CD4-positive, alpha-beta memory T cell (primary cell): ENCODE measurements around the gene PBX3. TPM values are rescaled to one million over a fixed set of nuclear protein-coding genes. Genes with fewer than 3 reads are reported as not detected.

Experiments used
- CTCF ChIA-PET: fragments of 350-600 bp; sonication (Branson Sonifier 250); formaldehyde crosslinking; loops from one replicate; lab custom pipeline; 2021; ENCODE audit warnings: inconsistent platforms; ENCODE audit not compliant: partially characterized antibody; lab: Charles Lee
- POLR2A ChIA-PET: fragments of 350-600 bp; sonication (Branson Sonifier 250); formaldehyde crosslinking; loops from one replicate; lab custom pipeline; 2021; ENCODE audit not compliant: partially characterized antibody; lab: Charles Lee
- DNase-seq, 5 donors: peaks; one replicate each; pipeline versions ENCODE4 v3.0.0 to v3.0.0-alpha.2; 2020 to 2022; ENCODE audit warnings: mixed read lengths in 1 of 5
- H3K27ac ChIP-seq: one replicate; pipeline ENCODE4 v1.7.0; 2013; ENCODE audit warnings: low read depth, low read length
- H3K27me3 ChIP-seq: 2 replicates; pipeline ENCODE4 v1.7.0; 2013; ENCODE audit warnings: mild to moderate bottlenecking, low read length, moderate library complexity; ENCODE audit not compliant: insufficient read depth
- H3K36me3 ChIP-seq: 2 replicates; pipeline ENCODE4 v1.7.0; 2013; ENCODE audit warnings: mild to moderate bottlenecking, low read length, moderate library complexity; ENCODE audit not compliant: insufficient read depth
- H3K4me1 ChIP-seq: 2 replicates; pipeline ENCODE4 v1.7.0; 2013; ENCODE audit warnings: mild to moderate bottlenecking, low read length, moderate library complexity; ENCODE audit not compliant: insufficient read depth
- H3K4me3 ChIP-seq, 2 donors: one replicate each; pipeline ENCODE4 v1.7.0; 2013; ENCODE audit warnings: low read length in 2 of 2, mild to moderate bottlenecking in 1 of 2
- H3K9me3 ChIP-seq, 2 donors: one replicate each; pipeline ENCODE4 v1.7.0; 2013; ENCODE audit warnings: low read length in 2 of 2, control low read depth in 1 of 2; ENCODE audit not compliant: control insufficient read depth in 1 of 2
- H3K27ac Mint-ChIP-seq, 7 donors: one replicate each; pipeline ENCODE4 v1.8.0; 2020 to 2021; ENCODE audit warnings: mixed read lengths in 7 of 7, mild to moderate bottlenecking in 6 of 7, inconsistent platforms in 3 of 7, moderate library complexity in 3 of 7
- H3K27me3 Mint-ChIP-seq, 2 donors: one replicate each; pipeline ENCODE4 v1.8.0; 2020 to 2021; ENCODE audit warnings: mixed read lengths in 2 of 2
- H3K36me3 Mint-ChIP-seq, 2 donors: one replicate each; pipeline ENCODE4 v1.8.0; 2020 to 2021; ENCODE audit warnings: mixed read lengths in 2 of 2, inconsistent platforms in 1 of 2, mild to moderate bottlenecking in 1 of 2
- H3K4me1 Mint-ChIP-seq, 4 donors: one replicate each; pipeline ENCODE4 v1.8.0; 2020 to 2021; ENCODE audit warnings: mixed read lengths in 4 of 4, mild to moderate bottlenecking in 1 of 4
- H3K4me3 Mint-ChIP-seq, 8 donors: one replicate each; pipeline ENCODE4 v1.8.0; 2020 to 2021; ENCODE audit warnings: mixed read lengths in 8 of 8, mild to moderate bottlenecking in 7 of 8, moderate library complexity in 6 of 8, inconsistent platforms in 3 of 8
- H3K9me3 Mint-ChIP-seq, 8 donors: one replicate each; pipeline ENCODE4 v1.8.0; 2020 to 2021; ENCODE audit warnings: mixed read lengths in 8 of 8, mild to moderate bottlenecking in 5 of 8, inconsistent platforms in 3 of 8, moderate library complexity in 1 of 8
- intact Hi-C: fragments of 100-400 bp; cut with micrococcal nuclease; formaldehyde crosslinking; loops from one replicate; pipeline ENCODE4 v1.15.1; 2023
- polyA plus RNA-seq, 2 donors: library from polyadenylated mRNA; unstranded; fragments of 300-500 nt; fragmentation: Illumina TruSeq; gene quantifications; one replicate each; pipeline ENCODE4 v1.2.3, GENCODE V29; 2021
- total RNA-seq, 2 experiments: library from RNA; stranded (reverse); gene quantifications; one replicate each; pipeline ENCODE4 v1.2.3, GENCODE V29; 2021

PBX3 gene
- total and polyA plus RNA-seq, 4 experiments from 2014 or later: 2.2 to 17.0 (median 10.4) TPM

DNA sequence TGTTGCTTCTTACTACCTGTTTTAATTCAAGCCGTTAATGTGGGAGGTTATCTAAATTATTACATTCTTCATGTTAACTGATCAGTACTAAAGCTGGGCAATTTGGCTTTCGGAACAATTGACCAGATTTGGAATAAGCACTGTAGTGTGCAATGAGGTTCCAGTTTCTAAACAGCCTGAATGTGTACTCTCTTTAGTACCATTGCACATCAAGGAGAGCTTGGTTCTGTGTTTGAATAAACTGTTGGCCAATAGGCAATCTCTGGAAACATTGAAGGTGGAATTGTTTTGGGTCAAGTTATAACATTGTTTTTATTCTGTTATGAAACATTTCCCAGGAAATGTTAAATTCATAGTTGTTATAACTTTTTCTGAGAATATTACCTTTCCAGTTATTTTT is 105.2 kb downstream of the PBX3 start:
- no peak overlapping the region for H3K4me3 ChIP-seq
- no peaks in the 10 kb centered on the region for H3K36me3 Mint-ChIP-seq
- H3K27ac ChIP-seq: no peak overlapping the region
- no peaks in the 10 kb centered on the region for H3K4me1 ChIP-seq
- no peaks in the 10 kb centered on the region for H3K27me3 Mint-ChIP-seq
- intact Hi-C loops: no loop called here
- no peaks in the 10 kb centered on the region for H3K36me3 ChIP-seq
- no peaks in the 10 kb centered on the region for H3K27me3 ChIP-seq
- no peak for DNase-seq
- H3K27ac Mint-ChIP-seq: no peak overlapping the region
- no peaks in the 10 kb centered on the region for H3K9me3 ChIP-seq
- peaks cover 0 to 6% (median 4%) of the 10 kb centered on the region in 4 donors for H3K4me1 Mint-ChIP-seq
- no peak overlapping the region for H3K4me3 Mint-ChIP-seq
- POLR2A ChIA-PET: no interaction called here
- CTCF ChIA-PET: no interaction called here
- no peaks in the 10 kb centered on the region for H3K9me3 Mint-ChIP-seq

DNA sequence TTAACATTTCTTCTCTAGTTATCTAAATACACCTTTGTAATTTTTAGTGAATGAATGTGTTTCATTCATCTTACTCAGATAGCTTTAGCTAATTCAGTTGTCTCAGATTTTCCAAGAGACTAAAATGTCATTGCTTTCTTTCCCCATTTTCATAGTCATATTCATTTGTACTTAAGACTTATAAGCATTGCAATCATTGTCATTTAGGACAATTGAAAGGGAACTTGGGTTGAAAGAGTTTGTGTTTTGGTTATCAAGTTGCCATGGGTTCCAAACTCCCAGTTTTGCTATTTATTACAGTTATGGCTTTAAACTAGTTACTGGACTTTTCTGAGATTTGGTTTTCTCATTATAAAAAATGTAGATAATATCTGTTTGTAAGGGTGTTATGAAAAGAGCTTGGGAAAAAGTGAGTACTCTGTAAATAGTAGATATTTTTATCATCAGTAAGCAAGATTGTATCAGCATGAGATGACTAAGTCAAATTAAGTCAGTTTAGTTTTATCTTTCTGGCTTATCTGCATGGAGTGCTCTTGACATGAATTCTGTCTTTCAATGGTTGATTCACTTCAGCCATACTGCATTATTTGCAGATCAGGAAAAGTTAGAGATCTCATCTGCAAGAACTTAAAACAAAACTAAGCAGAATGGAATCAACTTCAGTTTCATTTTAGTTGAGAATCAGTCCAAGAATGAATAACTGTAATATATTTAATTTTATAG is 107.5 kb downstream of the PBX3 start:
- Histone ChIP-seq H3K4me1 (no peaks in the 10 kb centered on the region), H3K36me3 (no peaks in the 10 kb centered on the region), H3K9me3 (no peaks in the 10 kb centered on the region), H3K4me3 (no peak overlapping the region), H3K27me3 (no peaks in the 10 kb centered on the region), H3K27ac (no peak overlapping the region)
- H3K9me3 Mint-ChIP-seq: no peaks in the 10 kb centered on the region
- H3K27me3 Mint-ChIP-seq: no peaks in the 10 kb centered on the region
- no peak for DNase-seq
- H3K27ac Mint-ChIP-seq: no peak overlapping the region
- POLR2A ChIA-PET: no interaction called here
- intact Hi-C loops: no loop called here
- CTCF ChIA-PET: interaction anchor here (1.4 kb wide), 1 partner anchor 10 kb away, joined by 4 read pairs; no protein-coding TSS in a partner anchor
- peaks cover 0 to 1% of the 10 kb centered on the region in 2 donors for H3K36me3 Mint-ChIP-seq
- H3K4me3 Mint-ChIP-seq: no peak overlapping the region
- H3K4me1 Mint-ChIP-seq: peaks cover 0 to 6% (median 4%) of the 10 kb centered on the region in 4 donors

DNA sequence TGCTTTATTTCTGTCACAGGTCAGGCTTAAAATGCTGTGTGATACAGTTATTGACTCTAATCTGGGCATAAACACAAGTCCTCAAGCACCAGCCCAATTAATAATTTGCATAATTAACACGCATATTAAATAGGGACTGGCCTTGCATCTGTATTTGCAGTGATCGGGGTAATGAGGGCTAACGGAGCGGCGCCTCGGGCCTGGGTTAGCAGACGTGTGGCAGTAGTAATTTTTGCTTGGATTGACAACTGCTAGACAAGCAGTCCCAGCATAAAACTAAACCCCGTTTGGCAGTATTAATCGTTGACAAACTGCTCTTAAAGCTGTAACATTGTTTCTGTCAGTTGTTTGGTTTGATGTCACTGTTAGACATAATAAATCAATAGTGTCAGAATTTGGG is 109.2 kb downstream of the PBX3 start:
- Mint-ChIP-seq H3K36me3 (peaks cover 0 to 8% of the 10 kb centered on the region in 2 donors), H3K27ac (no peak overlapping the region), H3K9me3 (peaks cover 0 to 4% (median 0%) of the 10 kb centered on the region in 8 donors), H3K27me3 (no peaks in the 10 kb centered on the region), H3K4me1 (peaks cover 0 to 6% (median 5%) of the 10 kb centered on the region in 4 donors), H3K4me3 (no peak overlapping the region)
- ChIA-PET CTCF (no interaction called here), POLR2A (no interaction called here)
- DNase-seq: no peak
- H3K27me3 ChIP-seq: no peaks in the 10 kb centered on the region
- H3K4me1 ChIP-seq: no peaks in the 10 kb centered on the region
- intact Hi-C loops: no loop called here
- H3K9me3 ChIP-seq: no peaks in the 10 kb centered on the region
- no peak overlapping the region for H3K27ac ChIP-seq
- no peaks in the 10 kb centered on the region for H3K36me3 ChIP-seq
- H3K4me3 ChIP-seq: no peak overlapping the region

DNA sequence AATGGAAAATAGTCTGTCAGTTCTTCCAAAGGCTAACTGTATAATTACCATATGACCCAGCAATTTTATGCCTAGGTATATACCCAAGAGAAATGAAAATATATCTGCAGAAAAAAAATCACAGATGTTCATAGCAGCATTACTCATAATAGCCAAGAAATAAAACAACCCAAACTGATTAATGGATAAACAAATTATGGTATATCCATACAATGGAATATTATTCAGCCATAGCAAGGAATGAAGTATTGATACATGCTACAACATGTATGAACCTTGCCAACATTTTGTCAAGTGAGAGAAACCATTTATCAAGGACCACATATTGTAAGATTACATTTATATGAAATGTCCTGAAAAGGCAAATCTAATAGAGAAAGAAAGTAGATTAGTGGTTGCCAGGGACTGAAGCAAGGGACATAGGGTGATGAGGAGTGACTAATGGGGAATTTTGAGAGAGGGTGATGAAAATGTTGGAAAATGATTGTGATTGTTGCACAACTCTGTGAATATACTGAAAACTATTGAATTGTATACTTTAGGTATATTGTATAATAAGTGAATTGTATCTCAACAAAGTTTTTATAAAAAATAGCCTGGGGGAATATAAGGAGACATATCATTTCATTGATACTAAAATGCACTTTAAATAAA is 114.4 kb downstream of the PBX3 start:
- ChIA-PET POLR2A (no interaction called here), CTCF (no interaction called here)
- Histone ChIP-seq H3K36me3 (no peaks in the 10 kb centered on the region), H3K9me3 (no peaks in the 10 kb centered on the region), H3K27me3 (no peaks in the 10 kb centered on the region), H3K27ac (no peak overlapping the region), H3K4me1 (no peaks in the 10 kb centered on the region), H3K4me3 (no peak overlapping the region)
- no peak overlapping the region for H3K27ac Mint-ChIP-seq
- no peak for DNase-seq
- intact Hi-C loops: no loop called here
- no peak overlapping the region for H3K4me3 Mint-ChIP-seq
- H3K36me3 Mint-ChIP-seq: peaks cover 0 to 16% of the 10 kb centered on the region in 2 donors
- no peaks in the 10 kb centered on the region for H3K27me3 Mint-ChIP-seq
- peaks cover 0 to 4% (median 0%) of the 10 kb centered on the region in 8 donors for H3K9me3 Mint-ChIP-seq
- peaks cover 0 to 4% (median under 1%) of the 10 kb centered on the region in 4 donors for H3K4me1 Mint-ChIP-seq

DNA sequence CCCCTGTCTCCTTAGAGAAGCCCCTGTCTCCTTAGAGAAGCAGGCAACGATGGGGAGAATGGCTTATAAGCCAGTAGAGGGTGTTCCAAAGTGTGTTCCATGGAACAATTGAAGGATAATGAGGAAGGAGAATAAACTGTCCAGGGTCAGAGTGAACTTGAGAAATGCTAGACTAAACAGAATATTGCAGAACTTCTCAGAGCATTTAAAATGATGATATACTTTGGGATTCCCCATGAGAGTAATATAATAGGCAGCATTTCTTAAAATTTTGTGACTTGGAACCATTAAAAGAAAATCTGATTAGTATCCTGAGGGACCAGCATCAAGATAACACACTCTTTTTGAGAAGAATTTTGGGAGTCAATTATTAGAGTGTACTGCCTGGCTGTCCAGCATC is 116.8 kb downstream of the PBX3 start:
- Mint-ChIP-seq H3K4me1 (peaks cover 0 to 4% (median under 1%) of the 10 kb centered on the region in 4 donors), H3K9me3 (peaks cover 0 to 4% (median 0%) of the 10 kb centered on the region in 8 donors), H3K36me3 (peaks cover 0 to 16% of the 10 kb centered on the region in 2 donors), H3K27me3 (no peaks in the 10 kb centered on the region), H3K4me3 (no peak overlapping the region), H3K27ac (no peak overlapping the region)
- H3K27me3 ChIP-seq: no peaks in the 10 kb centered on the region
- H3K4me3 ChIP-seq: no peak overlapping the region
- ChIA-PET POLR2A (no interaction called here), CTCF (no interaction called here)
- H3K27ac ChIP-seq: no peak overlapping the region
- DNase-seq: no peak
- H3K4me1 ChIP-seq: no peaks in the 10 kb centered on the region
- no peaks in the 10 kb centered on the region for H3K36me3 ChIP-seq
- no peaks in the 10 kb centered on the region for H3K9me3 ChIP-seq
- intact Hi-C loops: no loop called here

DNA sequence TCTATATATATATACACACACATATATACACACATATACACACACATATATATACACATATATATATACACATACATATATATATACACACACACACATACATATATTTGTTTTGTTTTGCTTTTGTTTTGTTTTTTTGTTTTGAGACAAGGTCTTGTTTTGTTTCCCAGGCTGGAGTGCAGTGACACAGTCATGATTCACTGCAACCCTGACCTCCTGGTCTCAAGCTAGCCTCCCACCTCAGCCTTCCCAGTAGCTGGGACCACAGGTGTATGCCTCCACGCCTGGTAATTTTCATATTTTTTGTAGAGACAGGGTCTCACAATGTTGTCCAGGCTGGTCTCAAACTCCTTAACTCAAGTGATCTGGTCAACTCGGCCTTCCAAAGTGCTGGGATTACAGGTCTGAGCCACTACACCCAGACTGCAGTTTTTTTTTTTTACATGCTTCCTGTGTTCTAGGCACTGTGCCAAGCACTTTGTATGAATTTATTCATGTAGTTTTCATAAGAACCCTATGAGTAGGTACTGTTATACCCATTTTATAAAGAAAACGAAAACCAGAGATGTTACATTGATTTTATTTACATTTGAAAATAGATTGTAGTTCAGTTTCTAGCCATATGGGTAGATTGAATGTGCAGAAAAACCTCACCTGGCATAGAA is 120.7 kb downstream of the PBX3 start:
- Mint-ChIP-seq H3K27me3 (no peaks in the 10 kb centered on the region), H3K9me3 (no peaks in the 10 kb centered on the region), H3K4me3 (no peak overlapping the region), H3K27ac (no peak overlapping the region), H3K36me3 (no peaks in the 10 kb centered on the region), H3K4me1 (peaks cover 0 to 2% (median 0%) of the 10 kb centered on the region in 4 donors)
- DNase-seq: no peak
- ChIA-PET CTCF (no interaction called here), POLR2A (no interaction called here)
- Histone ChIP-seq H3K27ac (no peak overlapping the region), H3K4me1 (no peaks in the 10 kb centered on the region), H3K4me3 (no peak overlapping the region), H3K27me3 (no peaks in the 10 kb centered on the region), H3K9me3 (no peaks in the 10 kb centered on the region), H3K36me3 (no peaks in the 10 kb centered on the region)
- intact Hi-C loops: no loop called here

DNA sequence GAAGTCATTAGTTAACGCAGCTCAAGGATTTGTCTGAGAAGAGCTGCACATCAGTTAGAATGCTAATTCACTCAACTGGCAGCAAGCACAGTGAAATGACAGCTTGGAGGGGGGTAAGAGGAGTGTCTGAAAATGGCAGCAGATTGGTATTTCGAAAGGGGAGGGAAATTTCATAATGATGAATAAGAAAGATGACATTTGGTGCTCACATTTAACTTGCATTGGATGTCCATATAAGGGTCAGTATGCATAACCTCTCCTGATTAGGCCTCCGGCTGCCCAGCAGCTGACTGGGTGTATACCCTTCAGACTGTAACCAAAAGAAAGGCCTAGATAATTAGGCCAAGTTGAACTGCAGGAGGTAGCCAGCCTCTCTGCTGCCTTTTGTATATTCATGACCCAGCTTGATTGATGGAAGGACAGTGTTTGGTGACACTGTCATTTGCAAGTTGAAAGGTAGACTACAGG is 131.0 kb downstream of the PBX3 start:
- CTCF ChIA-PET: no interaction called here
- H3K27me3 Mint-ChIP-seq: no peaks in the 10 kb centered on the region

More for the DNA sequence above, 131.0 kb downstream of the PBX3 start:
- Mint-ChIP-seq H3K4me1 (no peaks in the 10 kb centered on the region), H3K9me3 (no peaks in the 10 kb centered on the region), H3K36me3 (peaks cover 0 to 4% of the 10 kb centered on the region in 2 donors), H3K27ac (no peak overlapping the region), H3K4me3 (no peak overlapping the region)
- no peak overlapping the region for H3K4me3 ChIP-seq
- intact Hi-C loops: no loop called here
- no peaks in the 10 kb centered on the region for H3K27me3 ChIP-seq
- H3K27ac ChIP-seq: no peak overlapping the region
- no peak for DNase-seq
- no peaks in the 10 kb centered on the region for H3K4me1 ChIP-seq
- H3K36me3 ChIP-seq: no peaks in the 10 kb centered on the region
- POLR2A ChIA-PET: no interaction called here
- H3K9me3 ChIP-seq: no peaks in the 10 kb centered on the region
